ENCODE measurements around the gene TDRD10. TPM values are rescaled to one million over a fixed set of nuclear protein-coding genes. Genes with fewer than 3 reads are reported as not detected.

Gene TDRD10
- total and polyA plus RNA-seq, 10 donors: 2.4 to 14.0 (median 9.0) TPM

DNA sequence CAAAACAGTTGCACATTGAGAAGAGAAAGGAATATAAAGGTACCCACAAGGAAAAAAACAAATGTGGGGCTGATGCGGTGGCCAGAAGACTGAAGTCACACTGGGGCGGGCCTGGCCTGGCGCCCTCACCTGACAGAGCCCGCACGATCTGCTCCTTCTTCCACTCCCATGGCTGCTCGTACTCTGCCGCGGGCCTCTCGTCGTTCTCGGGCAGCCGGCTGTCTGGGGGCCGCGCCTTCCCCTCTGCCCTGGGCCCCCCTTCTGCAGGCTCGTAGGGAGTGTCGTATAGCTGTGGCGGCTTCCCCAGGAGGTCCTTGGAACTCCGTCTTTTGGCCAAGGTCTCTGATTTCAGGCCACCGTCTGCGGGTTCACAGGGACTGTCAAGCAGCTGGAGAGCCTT lies 13.1 kb upstream of the TDRD10 start:
- peaks cover 33 to 100% (median 75%) of the 10 kb centered on the region in 6 donors for H3K4me1 ChIP-seq
- TF ChIP-seq, protein P1, sequence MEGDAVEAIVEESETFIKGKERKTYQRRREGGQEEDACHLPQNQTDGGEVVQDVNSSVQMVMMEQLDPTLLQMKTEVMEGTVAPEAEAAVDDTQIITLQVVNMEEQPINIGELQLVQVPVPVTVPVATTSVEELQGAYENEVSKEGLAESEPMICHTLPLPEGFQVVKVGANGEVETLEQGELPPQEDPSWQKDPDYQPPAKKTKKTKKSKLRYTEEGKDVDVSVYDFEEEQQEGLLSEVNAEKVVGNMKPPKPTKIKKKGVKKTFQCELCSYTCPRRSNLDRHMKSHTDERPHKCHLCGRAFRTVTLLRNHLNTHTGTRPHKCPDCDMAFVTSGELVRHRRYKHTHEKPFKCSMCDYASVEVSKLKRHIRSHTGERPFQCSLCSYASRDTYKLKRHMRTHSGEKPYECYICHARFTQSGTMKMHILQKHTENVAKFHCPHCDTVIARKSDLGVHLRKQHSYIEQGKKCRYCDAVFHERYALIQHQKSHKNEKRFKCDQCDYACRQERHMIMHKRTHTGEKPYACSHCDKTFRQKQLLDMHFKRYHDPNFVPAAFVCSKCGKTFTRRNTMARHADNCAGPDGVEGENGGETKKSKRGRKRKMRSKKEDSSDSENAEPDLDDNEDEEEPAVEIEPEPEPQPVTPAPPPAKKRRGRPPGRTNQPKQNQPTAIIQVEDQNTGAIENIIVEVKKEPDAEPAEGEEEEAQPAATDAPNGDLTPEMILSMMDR (IDR thresholded peaks at IDR 0.05 in 8 of 11, conservative IDR thresholded peaks at IDR 0.05 in 3 of 11): no peak
- peak in 2 of 3 donors; percentile 33 to 48 for TF ChIP-seq POLR2AphosphoS5 (IDR thresholded peaks at IDR 0.05)
- peak overlapping the region in 7 of 8 donors; percentile 17 to 76 (median 38) for H3K27ac ChIP-seq
- WGBS, 5 donors: 64 to 92% (median 74%) methylated on average over 20 of the region's 20 CpGs
- H3K27me3 ChIP-seq (replicated peaks in 1 of 7): no peaks in the 10 kb centered on the region
- H3K36me3 ChIP-seq: peaks cover 0 to 29% (median 0%) of the 10 kb centered on the region in 6 donors
- no peak for DNase-seq
- H3K4me3 ChIP-seq: no peak overlapping the region
- intact Hi-C loops (cut with DNase I; ENCODE audit: low total_unique reads): loop anchor here (10.0 kb wide), 1 partner anchor 276 kb away; no protein-coding TSS in a partner anchor
- no peaks in the 10 kb centered on the region for H3K9me3 ChIP-seq

DNA sequence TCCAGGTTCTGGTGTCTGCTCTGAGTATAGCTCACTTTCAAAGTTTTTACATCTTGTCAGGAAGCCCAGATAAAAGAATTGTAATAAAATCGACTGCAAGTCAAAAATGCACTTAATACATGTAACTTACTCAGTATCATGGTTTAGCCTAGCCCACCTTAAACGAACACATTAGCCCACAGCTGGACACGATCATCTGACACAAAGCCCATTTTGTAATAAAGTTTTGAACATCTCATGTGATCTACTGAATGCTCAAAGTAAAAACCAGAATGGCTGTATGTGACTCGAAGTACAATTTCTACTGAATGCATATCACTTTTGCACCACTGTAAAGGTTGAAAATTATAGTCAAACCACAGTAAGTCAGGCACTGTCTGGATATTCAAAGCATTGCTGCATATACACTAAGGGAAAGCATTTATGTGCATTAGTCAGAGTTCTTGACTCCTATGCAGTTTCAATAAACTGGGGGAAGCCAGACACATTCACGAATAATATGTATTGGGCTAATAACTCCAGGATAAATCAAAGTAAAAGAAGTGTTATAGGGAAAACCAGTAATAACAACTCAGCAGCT lies 12.2 kb upstream of the TDRD10 start:
- intact Hi-C loops (cut with DNase I; ENCODE audit: low total_unique reads): loop anchor here (5.0 to 10.0 kb wide), 2 partner anchors 68 to 275 kb away; partner anchors contain the start of gene UBE2Q1
- no peak for DNase-seq
- H3K27me3 ChIP-seq (replicated peaks in 1 of 7): no peaks in the 10 kb centered on the region
- H3K4me1 ChIP-seq: peaks cover 38 to 100% (median 79%) of the 10 kb centered on the region in 6 donors
- H3K9me3 ChIP-seq: no peaks in the 10 kb centered on the region
- TF ChIP-seq, protein P1 (IDR thresholded peaks at IDR 0.05 in 8 of 11, conservative IDR thresholded peaks at IDR 0.05 in 3 of 11): no peak
- TF ChIP-seq POLR2AphosphoS5 (IDR thresholded peaks at IDR 0.05): no peak
- TF ChIP-seq POLR2A (IDR thresholded peaks at IDR 0.05): no peak
- peaks cover 0 to 25% (median 0%) of the 10 kb centered on the region in 6 donors for H3K36me3 ChIP-seq
- peak overlapping the region in 5 of 8 donors; percentile 26 to 76 (median 48) for H3K27ac ChIP-seq
- no peak overlapping the region for H3K4me3 ChIP-seq
- WGBS, 5 donors: 58 to 71% (median 60%) methylated on average over 5 of the region's 5 CpGs

DNA sequence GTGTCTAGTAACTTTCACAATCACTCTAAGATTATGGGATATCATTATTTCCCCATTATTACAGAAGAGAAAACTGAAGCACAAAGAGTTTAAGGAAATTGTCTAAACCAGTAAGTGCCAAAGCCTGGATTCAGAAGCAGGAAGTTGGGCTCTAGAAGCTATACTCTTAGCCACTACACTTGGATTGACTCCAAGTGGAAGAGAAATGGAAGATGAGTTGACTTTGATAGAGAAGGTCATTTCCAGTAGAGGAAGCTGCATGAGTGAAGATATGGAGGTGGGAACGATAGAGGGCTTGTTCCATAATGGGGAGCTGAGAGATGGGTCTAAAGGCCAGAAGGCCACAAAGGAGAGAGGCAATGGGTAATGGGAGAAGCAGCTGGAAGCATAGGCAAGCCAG lies 11.7 kb upstream of the TDRD10 start:
- Histone ChIP-seq H3K4me1 (peaks cover 42 to 100% (median 81%) of the 10 kb centered on the region in 6 donors), H3K27ac (peak overlapping the region in 5 of 8 donors; percentile 26 to 76 (median 48)), H3K27me3 (replicated peaks in 1 of 7) (no peaks in the 10 kb centered on the region), H3K4me3 (no peak overlapping the region), H3K36me3 (peaks cover 0 to 25% (median 0%) of the 10 kb centered on the region in 6 donors), H3K9me3 (no peaks in the 10 kb centered on the region)
- 20 to 45% (median 37%) methylated on average over 1 of the region's 1 CpG for WGBS, 5 donors
- no peak for DNase-seq
- no peak for TF ChIP-seq POLR2AphosphoS5 (IDR thresholded peaks at IDR 0.05)
- no peak for TF ChIP-seq POLR2A (IDR thresholded peaks at IDR 0.05)
- TF ChIP-seq, protein P1 (IDR thresholded peaks at IDR 0.05 in 8 of 11, conservative IDR thresholded peaks at IDR 0.05 in 3 of 11): no peak
- intact Hi-C loops (cut with DNase I; ENCODE audit: low total_unique reads): loop anchor here (5.0 kb wide), 1 partner anchor 67 kb away; the partner anchor contains the start of gene UBE2Q1

DNA sequence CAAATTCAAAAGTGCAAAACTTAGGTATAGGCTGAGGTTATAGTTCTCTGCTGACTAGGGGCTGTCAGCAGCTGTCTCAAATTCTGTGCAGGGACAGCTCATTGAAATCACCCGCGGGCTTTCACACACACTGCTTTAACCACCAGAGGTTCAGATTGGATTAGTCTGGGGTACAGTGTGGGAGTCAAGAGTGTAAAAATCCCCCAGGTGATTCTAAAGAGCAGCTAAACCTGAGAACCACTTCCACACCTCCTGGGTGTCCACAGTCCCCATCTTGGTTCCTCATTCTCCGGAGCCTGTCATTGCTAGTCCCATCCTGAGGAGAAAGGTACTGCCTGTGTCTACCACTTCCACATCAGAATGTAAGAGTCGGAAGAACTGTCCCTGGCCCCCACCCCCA lies 9.9 kb upstream of the TDRD10 start:
- Histone ChIP-seq H3K36me3 (peaks cover 0 to 16% (median 0%) of the 10 kb centered on the region in 6 donors), H3K4me3 (peak overlapping the region in 1 of 8 donors; percentile 45), H3K27ac (peak overlapping the region in 7 of 8 donors; percentile 14 to 81 (median 76)), H3K27me3 (replicated peaks in 1 of 7) (no peaks in the 10 kb centered on the region), H3K9me3 (no peaks in the 10 kb centered on the region), H3K4me1 (peaks cover 45 to 100% (median 83%) of the 10 kb centered on the region in 6 donors)
- peak; percentile 43 for DNase-seq
- 36 to 49% (median 45%) methylated on average over 4 of the region's 4 CpGs for WGBS, 5 donors
- TF ChIP-seq, protein P1 (IDR thresholded peaks at IDR 0.05 in 8 of 11, conservative IDR thresholded peaks at IDR 0.05 in 3 of 11): no peak
- TF ChIP-seq POLR2A (IDR thresholded peaks at IDR 0.05): no peak
- no peak for TF ChIP-seq POLR2AphosphoS5 (IDR thresholded peaks at IDR 0.05)
- intact Hi-C loops (cut with DNase I; ENCODE audit: low total_unique reads): loop anchor here (5.0 kb wide), 1 partner anchor 65 kb away; the partner anchor contains the start of gene UBE2Q1

All from spleen (tissue), 11 donors.